ENCODE data around the gene PSMD11.

Gene PSMD11

GRCh38 chr17:32490101-32490482, 45.8 kb downstream of the PSMD11 start:
- DNase-seq (ENCODE audit: low spot score), result no peak

- no peak for DNase-seq (ENCODE audit: low spot score)
Measured at GRCh38 chr17:32491371-32492263, 47.3 kb downstream of the PSMD11 start.

GRCh38 chr17:32492264-32492589, 47.9 kb downstream of the PSMD11 start:
- DNase-seq (ENCODE audit: low spot score), result no peak

GRCh38 chr17:32492648-32493289, 48.5 kb downstream of the PSMD11 start:
- DNase-seq (ENCODE audit: low spot score), result no peak

- no peak for DNase-seq (ENCODE audit: low spot score)
Measured at GRCh38 chr17:32493571-32493970, 49.3 kb downstream of the PSMD11 start.

- no peak for DNase-seq (ENCODE audit: low spot score)
Measured at GRCh38 chr17:32493976-32494513, 49.7 kb downstream of the PSMD11 start.

- no peak for DNase-seq (ENCODE audit: low spot score)
Measured at GRCh38 chr17:32494621-32495358, 50.5 kb downstream of the PSMD11 start.

GRCh38 chr17:32495359-32496231, 51.3 kb downstream of the PSMD11 start:
- DNase-seq (ENCODE audit: low spot score), result no peak

GRCh38 chr17:32496395-32497073, 52.2 kb downstream of the PSMD11 start:
- no peak for DNase-seq (ENCODE audit: low spot score)

- no peak for DNase-seq (ENCODE audit: low spot score)
Measured at GRCh38 chr17:32497431-32498205, 53.3 kb downstream of the PSMD11 start.

- DNase-seq (ENCODE audit: low spot score), result no peak
Measured at GRCh38 chr17:32498391-32498790, 54.1 kb downstream of the PSMD11 start.

- DNase-seq (ENCODE audit: low spot score), result no peak
Measured at GRCh38 chr17:32502013-32502412, 57.7 kb downstream of the PSMD11 start.

GRCh38 chr17:32502710-32503109, 58.4 kb downstream of the PSMD11 start:
- no peak for DNase-seq (ENCODE audit: low spot score)

- DNase-seq (ENCODE audit: low spot score), result no peak
Measured at GRCh38 chr17:32503251-32504165, 59.2 kb downstream of the PSMD11 start.

- no peak for DNase-seq (ENCODE audit: low spot score)
Measured at GRCh38 chr17:32504166-32504990, 60.1 kb downstream of the PSMD11 start.

GRCh38 chr17:32508926-32509325, 64.6 kb downstream of the PSMD11 start:
- no peak for DNase-seq (ENCODE audit: low spot score)

- no peak for DNase-seq (ENCODE audit: low spot score)
Measured at GRCh38 chr17:32510466-32510865, 66.2 kb downstream of the PSMD11 start.

- no peak for DNase-seq (ENCODE audit: low spot score)
Measured at GRCh38 chr17:32512328-32512727, 68.0 kb downstream of the PSMD11 start.

All from putamen (tissue), 1 donor.